ENCODE results near the gene GPR35.

Gene GPR35

DNA sequence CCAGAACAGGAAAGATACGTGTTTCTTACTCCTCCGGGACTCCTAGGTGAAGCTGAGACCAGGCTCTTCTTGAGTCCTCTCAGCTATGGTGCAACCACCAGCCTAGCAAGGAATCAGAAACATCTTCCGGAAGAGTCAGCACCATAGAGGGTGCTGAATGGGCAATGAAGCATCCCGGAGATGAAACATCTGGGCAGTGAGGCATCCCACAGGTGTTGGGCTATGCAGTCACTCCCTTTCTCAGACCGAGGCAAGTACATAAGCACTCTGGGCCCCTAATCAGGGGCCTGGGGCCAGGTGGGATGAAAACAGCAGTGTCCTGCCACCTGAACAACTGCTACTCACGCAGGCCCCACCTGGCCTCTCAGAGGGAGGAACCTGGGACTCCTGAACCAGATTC is 40.2 kb upstream of the GPR35 start:
- H3F3A ChIP-seq (ENCODE audit: control insufficient read depth, insufficient read depth): peaks cover 18% of the 10 kb centered on the region
- peak overlapping the region; percentile 98 for H3K27ac ChIP-seq (ENCODE audit: low read depth, low read length)
- no peaks in the 10 kb centered on the region for H3K9me3 ChIP-seq (ENCODE audit: control insufficient read depth, insufficient read depth, low read length)
- TF ChIP-seq, protein P1, sequence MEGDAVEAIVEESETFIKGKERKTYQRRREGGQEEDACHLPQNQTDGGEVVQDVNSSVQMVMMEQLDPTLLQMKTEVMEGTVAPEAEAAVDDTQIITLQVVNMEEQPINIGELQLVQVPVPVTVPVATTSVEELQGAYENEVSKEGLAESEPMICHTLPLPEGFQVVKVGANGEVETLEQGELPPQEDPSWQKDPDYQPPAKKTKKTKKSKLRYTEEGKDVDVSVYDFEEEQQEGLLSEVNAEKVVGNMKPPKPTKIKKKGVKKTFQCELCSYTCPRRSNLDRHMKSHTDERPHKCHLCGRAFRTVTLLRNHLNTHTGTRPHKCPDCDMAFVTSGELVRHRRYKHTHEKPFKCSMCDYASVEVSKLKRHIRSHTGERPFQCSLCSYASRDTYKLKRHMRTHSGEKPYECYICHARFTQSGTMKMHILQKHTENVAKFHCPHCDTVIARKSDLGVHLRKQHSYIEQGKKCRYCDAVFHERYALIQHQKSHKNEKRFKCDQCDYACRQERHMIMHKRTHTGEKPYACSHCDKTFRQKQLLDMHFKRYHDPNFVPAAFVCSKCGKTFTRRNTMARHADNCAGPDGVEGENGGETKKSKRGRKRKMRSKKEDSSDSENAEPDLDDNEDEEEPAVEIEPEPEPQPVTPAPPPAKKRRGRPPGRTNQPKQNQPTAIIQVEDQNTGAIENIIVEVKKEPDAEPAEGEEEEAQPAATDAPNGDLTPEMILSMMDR (IDR thresholded peaks at IDR 0.05; ENCODE audit: low read depth, low read length, poor library complexity, severe bottlenecking): no peak
- no peak for TF ChIP-seq EZH2phosphoT487 (IDR thresholded peaks at IDR 0.05; ENCODE audit: borderline replicate concordance, low read length)
- H3K79me2 ChIP-seq (ENCODE audit: control insufficient read depth, low read length): peaks cover 85% of the 10 kb centered on the region
- peak overlapping the region; percentile 78 for H3K4me3 ChIP-seq (ENCODE audit: low read length)
- H4K20me1 ChIP-seq (ENCODE audit: control insufficient read depth, insufficient read depth, low read depth, low read length): peaks cover 13% of the 10 kb centered on the region
- peaks cover 45% of the 10 kb centered on the region for H3K36me3 ChIP-seq (ENCODE audit: control insufficient read depth, low read length)
- H3K27me3 ChIP-seq (ENCODE audit: control insufficient read depth, low read length): no peaks in the 10 kb centered on the region
- peaks cover 69% of the 10 kb centered on the region for H3K4me1 ChIP-seq (ENCODE audit: control insufficient read depth, low read length)
- H3K4me2 ChIP-seq (ENCODE audit: low read length): peak overlapping the region; percentile 96
- no peaks in the 10 kb centered on the region for H3K9me2 ChIP-seq (replicated peaks; ENCODE audit: control insufficient read depth, low read length)

DNA sequence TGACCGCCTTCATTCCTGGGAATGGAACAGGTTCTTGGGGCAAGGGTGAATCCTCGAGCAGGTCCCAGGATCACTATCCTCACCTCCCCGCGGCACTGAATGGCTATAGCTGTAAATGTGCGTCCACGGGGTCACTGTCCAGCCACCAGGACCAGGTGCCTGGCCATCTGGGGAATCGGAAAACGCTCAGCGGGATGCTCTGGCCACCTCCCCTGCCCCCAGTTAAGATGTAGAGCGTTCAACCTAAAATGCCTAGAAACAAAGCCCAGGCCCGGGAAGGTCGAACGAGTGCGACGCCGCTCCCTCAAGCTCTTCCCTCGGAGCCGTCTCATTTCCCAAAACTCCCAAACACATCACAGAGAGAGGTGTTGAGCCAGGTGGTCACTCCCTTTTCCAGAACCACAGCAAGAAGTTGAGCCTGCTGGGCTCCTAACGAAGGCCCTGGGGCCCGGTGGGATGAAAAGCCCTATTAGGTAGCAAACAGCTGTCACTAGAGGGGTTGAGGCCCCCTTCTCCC is 39.5 kb upstream of the GPR35 start:
- no peak for TF ChIP-seq EZH2phosphoT487 (IDR thresholded peaks at IDR 0.05; ENCODE audit: borderline replicate concordance, low read length)
- TF ChIP-seq, protein P1 (IDR thresholded peaks at IDR 0.05; ENCODE audit: low read depth, low read length, poor library complexity, severe bottlenecking): no peak
- Histone ChIP-seq H3K9me2 (replicated peaks; ENCODE audit: control insufficient read depth, low read length) (no peaks in the 10 kb centered on the region), H3K4me2 (ENCODE audit: low read length) (peak overlapping the region; percentile 96), H3K27ac (ENCODE audit: low read depth, low read length) (peak overlapping the region; percentile 98), H3K79me2 (ENCODE audit: control insufficient read depth, low read length) (peaks cover 85% of the 10 kb centered on the region), H3K27me3 (ENCODE audit: control insufficient read depth, low read length) (no peaks in the 10 kb centered on the region), H3K36me3 (ENCODE audit: control insufficient read depth, low read length) (peaks cover 50% of the 10 kb centered on the region), H3K4me3 (ENCODE audit: low read length) (peak overlapping the region; percentile 78), H3K4me1 (ENCODE audit: control insufficient read depth, low read length) (peaks cover 62% of the 10 kb centered on the region), H3K9me3 (ENCODE audit: control insufficient read depth, insufficient read depth, low read length) (no peaks in the 10 kb centered on the region), H3F3A (ENCODE audit: control insufficient read depth, insufficient read depth) (peaks cover 18% of the 10 kb centered on the region), H4K20me1 (ENCODE audit: control insufficient read depth, insufficient read depth, low read depth, low read length) (peaks cover 13% of the 10 kb centered on the region)

DNA sequence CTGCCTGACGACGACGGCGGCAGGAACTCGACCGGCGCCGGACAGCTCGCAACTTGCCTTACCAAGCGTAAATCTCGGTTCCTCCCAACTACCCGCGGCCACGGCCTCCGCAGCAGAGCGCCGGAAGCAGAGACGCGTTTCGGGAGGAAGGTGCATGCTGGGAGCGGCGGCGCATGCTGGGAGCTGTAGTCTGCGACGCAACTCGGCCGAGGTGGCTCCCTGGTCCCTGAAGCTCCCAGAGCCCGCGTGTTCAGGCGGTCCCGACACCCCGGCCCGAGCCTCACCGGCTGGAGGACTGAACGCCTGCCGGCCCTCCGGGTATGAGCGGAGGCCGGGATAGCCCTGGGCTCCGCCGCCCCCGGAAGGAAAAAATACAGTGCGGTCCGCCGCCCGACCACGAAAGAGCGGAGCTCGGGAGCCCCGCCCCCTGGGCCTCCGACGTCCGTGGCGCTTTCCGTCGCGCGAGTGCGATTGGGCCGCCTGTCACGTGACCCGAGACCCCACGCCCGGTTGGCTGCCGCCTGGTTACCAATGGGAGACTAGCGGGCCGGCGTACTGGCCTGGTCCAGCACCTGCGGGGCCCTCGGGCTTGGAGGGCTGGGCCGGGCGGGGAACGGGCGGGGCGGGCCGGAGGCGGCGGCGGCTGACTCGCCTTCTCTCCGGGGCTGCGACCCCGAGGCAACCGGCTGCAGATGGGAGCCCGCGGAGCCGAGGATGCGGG is 38.9 kb upstream of the GPR35 start, which contains the start of gene CAPN10:
Gene CAPN10 (plus strand): TSS at position 537 of the 721 bp plus-strand sequence. CDS start 178 bp downstream, at position 715.
- H3K79me2 ChIP-seq (ENCODE audit: control insufficient read depth, low read length): peaks cover 85% of the 10 kb centered on the region

More for the DNA sequence above, 38.9 kb upstream of the GPR35 start, which contains the start of gene CAPN10:
- peak within 1 kb of the TSS; percentile 96 for H3K4me2 ChIP-seq (ENCODE audit: low read length)
- H4K20me1 ChIP-seq (ENCODE audit: control insufficient read depth, insufficient read depth, low read depth, low read length): peaks cover 13% of the 10 kb centered on the region
- H3F3A ChIP-seq (ENCODE audit: control insufficient read depth, insufficient read depth): peaks cover 18% of the 10 kb centered on the region
- TF ChIP-seq EZH2phosphoT487 (IDR thresholded peaks at IDR 0.05; ENCODE audit: borderline replicate concordance, low read length): no peak
- TF ChIP-seq, protein P1 (IDR thresholded peaks at IDR 0.05; ENCODE audit: low read depth, low read length, poor library complexity, severe bottlenecking): no peak
- no peaks in the 10 kb centered on the region for H3K9me3 ChIP-seq (ENCODE audit: control insufficient read depth, insufficient read depth, low read length)
- peak within 1 kb of the TSS; percentile 78 for H3K4me3 ChIP-seq (ENCODE audit: low read length)
- peak within 1 kb of the TSS; percentile 98 for H3K27ac ChIP-seq (ENCODE audit: low read depth, low read length)
- H3K27me3 ChIP-seq (ENCODE audit: control insufficient read depth, low read length): no peaks in the 10 kb centered on the region
- H3K4me1 ChIP-seq (ENCODE audit: control insufficient read depth, low read length): peaks cover 57% of the 10 kb centered on the region
- peaks cover 54% of the 10 kb centered on the region for H3K36me3 ChIP-seq (ENCODE audit: control insufficient read depth, low read length)
- H3K9me2 ChIP-seq (replicated peaks; ENCODE audit: control insufficient read depth, low read length): no peaks in the 10 kb centered on the region

Measured in DOHH2 (cell line).